ENCODE results near the gene FN1.
A peak's percentile ranks its signal among the peaks of the same experiment; 100 is the strongest.
"Not testable (repeated sequence)": the region's sequence is repeated elsewhere in the genome, so short reads cannot be mapped to it uniquely, and the experiment has no call there.

FN1 gene

DNA sequence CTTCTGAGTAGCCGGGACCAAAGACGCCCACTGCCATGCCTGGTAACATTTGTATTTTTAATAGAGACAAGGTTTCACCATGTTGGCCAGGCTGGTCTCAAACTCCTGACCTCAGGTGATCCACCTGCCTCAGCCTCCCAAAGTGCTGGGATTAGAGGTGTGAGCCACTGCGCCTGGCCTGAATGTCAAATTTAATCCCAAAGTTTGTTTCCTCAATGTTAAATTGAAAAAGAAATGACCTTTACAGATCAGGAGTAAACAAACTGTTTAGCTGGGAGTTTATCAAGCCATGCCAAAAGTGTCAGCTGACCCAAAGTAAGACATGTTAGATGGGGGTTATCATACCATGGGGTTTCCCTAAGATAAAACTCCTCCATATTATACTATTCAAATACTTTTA lies 75.8 kb downstream of the FN1 start:
- H3K27me3 ChIP-seq (ENCODE audit: control insufficient read depth in 1 of 2, insufficient read depth in 1 of 2, low read length in 2 of 2); H3K9me3 ChIP-seq (ENCODE audit: control insufficient read depth, low read length): not testable (repeated sequence)
- 100% methylated on average over 3 of the region's 3 CpGs for WGBS

GRCh38 chr2:215359576-215359922 lies 76.3 kb downstream of the FN1 start:
- no peak overlapping the region for H2BK5ac ChIP-seq (ENCODE audit: low read depth, low read length, poor library complexity, severe bottlenecking)
- H3K36me3 ChIP-seq (ENCODE audit: control insufficient read depth in 1 of 2, insufficient read depth in 2 of 2, low read depth in 1 of 2, low read length in 2 of 2), result peaks cover 29 to 60% of the 10 kb centered on the region in 2 experiments

More for the DNA sequence above, 75.8 kb downstream of the FN1 start:
- DNase-seq; H3K23ac ChIP-seq (ENCODE audit: low read length in 2 of 2); H4K8ac ChIP-seq (ENCODE audit: low read length); H3K79me1 ChIP-seq (replicated peaks; ENCODE audit: low read length, poor library complexity, severe bottlenecking); H3K4me2 ChIP-seq (ENCODE audit: low read length, poor library complexity, severe bottlenecking); H2AK5ac ChIP-seq (ENCODE audit: low read length, severe bottlenecking); H3K4me1 ChIP-seq (ENCODE audit: control insufficient read depth, insufficient read depth, low read depth, low read length); H4K91ac ChIP-seq (ENCODE audit: low read length); H2BK5ac ChIP-seq (ENCODE audit: low read depth, low read length, poor library complexity, severe bottlenecking); H2BK12ac ChIP-seq (ENCODE audit: low read length in 2 of 2); H3K4me3 ChIP-seq (ENCODE audit: insufficient read depth in 1 of 2, low read depth in 1 of 2, low read length in 2 of 2); H3K18ac ChIP-seq (ENCODE audit: low read depth in 1 of 2, low read length in 2 of 2); H3K4ac ChIP-seq (ENCODE audit: low read depth in 1 of 2, low read length in 2 of 2); H3K14ac ChIP-seq (ENCODE audit: low read length in 2 of 2); H3K27ac ChIP-seq (ENCODE audit: low read length, poor library complexity, severe bottlenecking); H2BK15ac ChIP-seq (ENCODE audit: low read depth, poor library complexity, severe bottlenecking); H2BK120ac ChIP-seq (ENCODE audit: low read depth, low read length); H2AFZ ChIP-seq (ENCODE audit: low read depth, low read length): not testable (repeated sequence)
- Histone ChIP-seq H3K36me3 (ENCODE audit: control insufficient read depth in 1 of 2, insufficient read depth in 2 of 2, low read depth in 1 of 2, low read length in 2 of 2) (peaks cover 32 to 65% of the 10 kb centered on the region in 2 experiments), H3K9ac (ENCODE audit: low read length) (peak overlapping the region; percentile 54)

GRCh38 chr2:215358891-215359575 lies 76.8 kb downstream of the FN1 start:
- H2BK120ac ChIP-seq (ENCODE audit: low read depth, low read length), result no peak overlapping the region
- H3K9ac ChIP-seq (ENCODE audit: low read length), result peak overlapping the region; percentile 54
- no peak overlapping the region for H3K4me2 ChIP-seq (ENCODE audit: low read length, poor library complexity, severe bottlenecking)
- H3K23ac ChIP-seq (ENCODE audit: low read length in 2 of 2), result no peak overlapping the region
- no peak overlapping the region for H2BK15ac ChIP-seq (ENCODE audit: low read depth, poor library complexity, severe bottlenecking)
- peaks cover 26 to 55% of the 10 kb centered on the region in 2 experiments for H3K36me3 ChIP-seq (ENCODE audit: control insufficient read depth in 1 of 2, insufficient read depth in 2 of 2, low read depth in 1 of 2, low read length in 2 of 2)
- peak overlapping the region; percentile 15 for H3K27ac ChIP-seq (ENCODE audit: low read length, poor library complexity, severe bottlenecking)
- no peaks in the 10 kb centered on the region for H3K27me3 ChIP-seq (ENCODE audit: control insufficient read depth in 1 of 2, insufficient read depth in 1 of 2, low read length in 2 of 2)
- H2AK5ac ChIP-seq (ENCODE audit: low read length, severe bottlenecking), result no peak overlapping the region
- no peaks in the 10 kb centered on the region for H3K9me3 ChIP-seq (ENCODE audit: control insufficient read depth, low read length)
- peaks cover 4% of the 10 kb centered on the region for H3K4me1 ChIP-seq (ENCODE audit: control insufficient read depth, insufficient read depth, low read depth, low read length)
- H3K14ac ChIP-seq (ENCODE audit: low read length in 2 of 2), result no peak overlapping the region
- no peak overlapping the region for H3K18ac ChIP-seq (ENCODE audit: low read depth in 1 of 2, low read length in 2 of 2)
- no peak overlapping the region for H2BK12ac ChIP-seq (ENCODE audit: low read length in 2 of 2)
- 97% methylated on average over 11 of the region's 15 CpGs for WGBS
- H3K79me1 ChIP-seq (replicated peaks; ENCODE audit: low read length, poor library complexity, severe bottlenecking), result no peaks in the 10 kb centered on the region
- no peak overlapping the region for H4K91ac ChIP-seq (ENCODE audit: low read length)
- DNase-seq, result no peak
- no peak overlapping the region for H3K4me3 ChIP-seq (ENCODE audit: insufficient read depth in 1 of 2, low read depth in 1 of 2, low read length in 2 of 2)
- H2BK5ac ChIP-seq (ENCODE audit: low read depth, low read length, poor library complexity, severe bottlenecking), result no peak overlapping the region
- no peak overlapping the region for H4K8ac ChIP-seq (ENCODE audit: low read length)
- H3K4ac ChIP-seq (ENCODE audit: low read depth in 1 of 2, low read length in 2 of 2), result no peak overlapping the region
- H2AFZ ChIP-seq (ENCODE audit: low read depth, low read length), result no peak overlapping the region

More at GRCh38 chr2:215359576-215359922, 76.3 kb downstream of the FN1 start:
- no peak for DNase-seq
- H3K14ac ChIP-seq (ENCODE audit: low read length in 2 of 2), result no peak overlapping the region
- peak overlapping the region; percentile 54 for H3K9ac ChIP-seq (ENCODE audit: low read length)
- no peak overlapping the region for H2BK12ac ChIP-seq (ENCODE audit: low read length in 2 of 2)
- H3K27ac ChIP-seq (ENCODE audit: low read length, poor library complexity, severe bottlenecking), result peak overlapping the region; percentile 15
- no peak overlapping the region for H2AFZ ChIP-seq (ENCODE audit: low read depth, low read length)
- no peaks in the 10 kb centered on the region for H3K79me1 ChIP-seq (replicated peaks; ENCODE audit: low read length, poor library complexity, severe bottlenecking)
- H3K4ac ChIP-seq (ENCODE audit: low read depth in 1 of 2, low read length in 2 of 2), result no peak overlapping the region
- H3K23ac ChIP-seq (ENCODE audit: low read length in 2 of 2), result no peak overlapping the region
- no peak overlapping the region for H3K4me2 ChIP-seq (ENCODE audit: low read length, poor library complexity, severe bottlenecking)
- H3K4me1 ChIP-seq (ENCODE audit: control insufficient read depth, insufficient read depth, low read depth, low read length), result peaks cover 4% of the 10 kb centered on the region
- no peak overlapping the region for H3K4me3 ChIP-seq (ENCODE audit: insufficient read depth in 1 of 2, low read depth in 1 of 2, low read length in 2 of 2)
- WGBS, result no CpG with 5 or more reads among the region's 1 CpG
- no peak overlapping the region for H2BK15ac ChIP-seq (ENCODE audit: low read depth, poor library complexity, severe bottlenecking)
- no peaks in the 10 kb centered on the region for H3K27me3 ChIP-seq (ENCODE audit: control insufficient read depth in 1 of 2, insufficient read depth in 1 of 2, low read length in 2 of 2)
- H3K18ac ChIP-seq (ENCODE audit: low read depth in 1 of 2, low read length in 2 of 2), result no peak overlapping the region
- H2BK120ac ChIP-seq (ENCODE audit: low read depth, low read length), result no peak overlapping the region
- no peak overlapping the region for H4K8ac ChIP-seq (ENCODE audit: low read length)
- no peak overlapping the region for H2AK5ac ChIP-seq (ENCODE audit: low read length, severe bottlenecking)
- H3K9me3 ChIP-seq (ENCODE audit: control insufficient read depth, low read length), result no peaks in the 10 kb centered on the region
- H4K91ac ChIP-seq (ENCODE audit: low read length), result no peak overlapping the region

DNA sequence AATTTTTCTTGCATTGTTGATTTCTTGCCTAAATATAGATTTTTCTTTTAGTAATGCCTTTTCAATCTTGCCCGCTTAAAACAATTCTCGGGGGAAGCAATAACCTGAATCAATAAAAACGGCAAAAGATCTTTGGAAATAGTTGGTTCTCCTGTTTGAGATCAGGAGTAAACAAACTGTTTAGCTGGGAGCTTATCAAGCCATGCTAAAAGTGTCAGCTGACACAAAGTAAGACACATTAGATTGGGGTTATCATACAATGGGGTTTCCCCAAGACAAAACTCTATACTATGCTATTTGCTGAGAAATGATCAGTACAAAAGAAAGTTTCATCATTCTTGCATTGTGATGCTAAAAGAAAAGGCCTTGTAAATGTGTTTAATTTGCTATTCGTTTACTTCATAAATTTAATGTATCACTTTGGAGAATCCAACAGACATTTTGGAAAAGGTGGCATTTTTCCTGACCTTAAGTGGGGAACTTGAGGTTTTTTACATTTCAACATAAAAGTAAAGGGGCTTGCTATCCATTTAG lies 77.5 kb downstream of the FN1 start:
- Histone ChIP-seq H3K4me2 (ENCODE audit: low read length, poor library complexity, severe bottlenecking) (no peak overlapping the region), H2BK12ac (ENCODE audit: low read length in 2 of 2) (no peak overlapping the region), H2AK5ac (ENCODE audit: low read length, severe bottlenecking) (no peak overlapping the region), H3K9ac (ENCODE audit: low read length) (peak overlapping the region; percentile 54), H2BK120ac (ENCODE audit: low read depth, low read length) (no peak overlapping the region), H2BK15ac (ENCODE audit: low read depth, poor library complexity, severe bottlenecking) (no peak overlapping the region), H3K27ac (ENCODE audit: low read length, poor library complexity, severe bottlenecking) (peak overlapping the region; percentile 15), H4K8ac (ENCODE audit: low read length) (no peak overlapping the region), H3K4ac (ENCODE audit: low read depth in 1 of 2, low read length in 2 of 2) (no peak overlapping the region), H4K91ac (ENCODE audit: low read length) (no peak overlapping the region), H3K4me3 (ENCODE audit: insufficient read depth in 1 of 2, low read depth in 1 of 2, low read length in 2 of 2) (no peak overlapping the region), H3K18ac (ENCODE audit: low read depth in 1 of 2, low read length in 2 of 2) (no peak overlapping the region), H3K23ac (ENCODE audit: low read length in 2 of 2) (no peak overlapping the region), H3K27me3 (ENCODE audit: control insufficient read depth in 1 of 2, insufficient read depth in 1 of 2, low read length in 2 of 2) (no peaks in the 10 kb centered on the region), H3K14ac (ENCODE audit: low read length in 2 of 2) (no peak overlapping the region), H3K79me1 (replicated peaks; ENCODE audit: low read length, poor library complexity, severe bottlenecking) (no peaks in the 10 kb centered on the region), H2BK5ac (ENCODE audit: low read depth, low read length, poor library complexity, severe bottlenecking) (no peak overlapping the region), H3K4me1 (ENCODE audit: control insufficient read depth, insufficient read depth, low read depth, low read length) (peaks cover 4% of the 10 kb centered on the region), H3K9me3 (ENCODE audit: control insufficient read depth, low read length) (no peaks in the 10 kb centered on the region), H3K36me3 (ENCODE audit: control insufficient read depth in 1 of 2, insufficient read depth in 2 of 2, low read depth in 1 of 2, low read length in 2 of 2) (peaks cover 21 to 48% of the 10 kb centered on the region in 2 experiments), H2AFZ (ENCODE audit: low read depth, low read length) (no peak overlapping the region)
- 94% methylated on average over 3 of the region's 4 CpGs for WGBS
- no peak for DNase-seq
